Lower leg skin (tissue), 3 donors: ENCODE measurements around the gene PPP2R5A.

Experiments
- POLR2A ChIP-seq, 2 donors: fragments of 450-650 bp; IDR thresholded peaks; one replicate each; pipeline ENCODE4 v1.6.1; 2016 to 2017; ENCODE audit warnings: antibody characterized with exemption in 2 of 2, mild to moderate bottlenecking in 1 of 2, moderate library complexity in 1 of 2
- TF ChIP-seq, protein P1 (sequence below), 3 donors: fragments of 450-650 bp; IDR thresholded peaks; one replicate each; pipeline ENCODE4 v1.5.1; 2016; ENCODE audit warnings: antibody characterized with exemption in 3 of 3, mild to moderate bottlenecking in 3 of 3, moderate library complexity in 2 of 3

DNA sequence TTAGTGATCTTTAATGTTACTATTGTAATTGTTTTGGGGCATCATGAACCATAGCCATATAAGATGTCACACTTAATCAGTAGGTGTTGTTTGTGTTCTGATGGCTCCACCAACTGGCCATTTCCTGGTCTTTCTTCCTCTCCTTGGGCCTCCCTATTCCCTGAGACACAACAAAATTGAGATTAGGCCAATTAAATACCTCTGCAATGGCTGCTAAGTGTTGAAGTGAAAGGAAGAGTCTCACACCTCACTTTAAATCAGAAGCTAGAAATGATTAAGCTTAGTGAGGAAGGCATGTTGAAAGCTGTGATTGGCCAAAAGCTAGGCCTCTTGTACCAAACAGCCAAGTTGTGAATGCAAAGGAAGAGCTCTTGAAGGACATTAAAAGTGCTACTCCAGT is 30.7 kb downstream of the PPP2R5A start:
- TF ChIP-seq, protein P1, sequence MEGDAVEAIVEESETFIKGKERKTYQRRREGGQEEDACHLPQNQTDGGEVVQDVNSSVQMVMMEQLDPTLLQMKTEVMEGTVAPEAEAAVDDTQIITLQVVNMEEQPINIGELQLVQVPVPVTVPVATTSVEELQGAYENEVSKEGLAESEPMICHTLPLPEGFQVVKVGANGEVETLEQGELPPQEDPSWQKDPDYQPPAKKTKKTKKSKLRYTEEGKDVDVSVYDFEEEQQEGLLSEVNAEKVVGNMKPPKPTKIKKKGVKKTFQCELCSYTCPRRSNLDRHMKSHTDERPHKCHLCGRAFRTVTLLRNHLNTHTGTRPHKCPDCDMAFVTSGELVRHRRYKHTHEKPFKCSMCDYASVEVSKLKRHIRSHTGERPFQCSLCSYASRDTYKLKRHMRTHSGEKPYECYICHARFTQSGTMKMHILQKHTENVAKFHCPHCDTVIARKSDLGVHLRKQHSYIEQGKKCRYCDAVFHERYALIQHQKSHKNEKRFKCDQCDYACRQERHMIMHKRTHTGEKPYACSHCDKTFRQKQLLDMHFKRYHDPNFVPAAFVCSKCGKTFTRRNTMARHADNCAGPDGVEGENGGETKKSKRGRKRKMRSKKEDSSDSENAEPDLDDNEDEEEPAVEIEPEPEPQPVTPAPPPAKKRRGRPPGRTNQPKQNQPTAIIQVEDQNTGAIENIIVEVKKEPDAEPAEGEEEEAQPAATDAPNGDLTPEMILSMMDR (IDR thresholded peaks at IDR 0.05), result no peak
- no peak for TF ChIP-seq POLR2A (IDR thresholded peaks at IDR 0.05)
